BLaER1 (cell line): Measurements from ENCODE around the gene KIAA0513.
"Not testable (repeated sequence)": the region's sequence is repeated elsewhere in the genome, so short reads cannot be mapped to it uniquely, and the experiment has no call there.

ENCODE experiments used
- H3K27ac ChIP-seq: shearing (Covaris generic); formaldehyde crosslinking; 2 replicates; pipeline ENCODE4 v1.8.1; 2022
- H3K27me3 ChIP-seq: shearing (Covaris generic); formaldehyde crosslinking; 2 replicates; pipeline ENCODE4 v1.8.1; 2022
- H3K36me3 ChIP-seq: shearing (Covaris generic); formaldehyde crosslinking; 2 replicates; pipeline ENCODE4 v1.8.1; 2022
- H3K4me1 ChIP-seq: shearing (Covaris generic); formaldehyde crosslinking; 2 replicates; pipeline ENCODE4 v1.8.1; 2022
- H3K4me2 ChIP-seq: shearing (Covaris generic); formaldehyde crosslinking; 2 replicates; pipeline ENCODE4 v1.8.1; 2022
- H3K4me3 ChIP-seq: shearing (Covaris generic); formaldehyde crosslinking; 2 replicates; pipeline ENCODE4 v1.8.1; 2022
- H3K9ac ChIP-seq: shearing (Covaris generic); formaldehyde crosslinking; 2 replicates; pipeline ENCODE4 v1.8.1; 2022
- H3K9me3 ChIP-seq: shearing (Covaris generic); formaldehyde crosslinking; 2 replicates; pipeline ENCODE4 v1.8.1; 2022
- H4K20me1 ChIP-seq: shearing (Covaris generic); formaldehyde crosslinking; 2 replicates; pipeline ENCODE4 v1.8.1; 2022
- Cebpa-rat ChIP-seq: shearing (Covaris generic); IDR thresholded peaks from 2 replicates; pipeline ENCODE4 v1.8.1; 2022

The KIAA0513 gene

GRCh38 chr16:85027958-85028684 lies 526 bp downstream of the KIAA0513 start:
- Histone ChIP-seq H3K9ac (peak overlapping the region; percentile 64), H3K27me3 (peaks cover 28% of the 10 kb centered on the region), H3K27ac (no peak overlapping the region), H3K9me3 (no peaks in the 10 kb centered on the region), H3K4me3 (peak overlapping the region; percentile 68), H3K4me1 (peaks cover 43% of the 10 kb centered on the region), H3K4me2 (peak overlapping the region; percentile 89), H4K20me1 (peaks cover 19% of the 10 kb centered on the region), H3K36me3 (no peaks in the 10 kb centered on the region)
- TF ChIP-seq Cebpa-rat = no peak

- Histone ChIP-seq H3K4me1 (peaks cover 51% of the 10 kb centered on the region), H4K20me1 (peaks cover 19% of the 10 kb centered on the region), H3K4me2 (peak overlapping the region; percentile 89), H3K4me3 (peak overlapping the region; percentile 68), H3K27ac (no peak overlapping the region), H3K9ac (no peak overlapping the region), H3K36me3 (no peaks in the 10 kb centered on the region), H3K9me3 (no peaks in the 10 kb centered on the region), H3K27me3 (peaks cover 28% of the 10 kb centered on the region)
- TF ChIP-seq Cebpa-rat = no peak
Observed at GRCh38 chr16:85028685-85029407, 1.3 kb downstream of the KIAA0513 start.

- 0 out of 2 replicates have a peak overlapping the region, but pooled peaks have one; percentile 29 for H3K4me3 ChIP-seq
- no peaks in the 10 kb centered on the region for H3K36me3 ChIP-seq
- H3K9me3 ChIP-seq = no peaks in the 10 kb centered on the region
- H3K27ac ChIP-seq = no peak overlapping the region
- H3K4me2 ChIP-seq = peak overlapping the region; percentile 89
- peaks cover 19% of the 10 kb centered on the region for H4K20me1 ChIP-seq
- peaks cover 54% of the 10 kb centered on the region for H3K4me1 ChIP-seq
- H3K9ac ChIP-seq = no peak overlapping the region
- no peak for TF ChIP-seq Cebpa-rat
- peaks cover 28% of the 10 kb centered on the region for H3K27me3 ChIP-seq
Observed at GRCh38 chr16:85029408-85029784, 1.8 kb downstream of the KIAA0513 start.

- Histone ChIP-seq H3K27ac (no peak overlapping the region), H3K27me3 (peaks cover 28% of the 10 kb centered on the region), H3K9me3 (no peaks in the 10 kb centered on the region), H4K20me1 (peaks cover 19% of the 10 kb centered on the region), H3K4me2 (peak overlapping the region; percentile 89), H3K4me3 (0 out of 2 replicates have a peak overlapping the region, but pooled peaks have one; percentile 29), H3K9ac (no peak overlapping the region), H3K36me3 (no peaks in the 10 kb centered on the region), H3K4me1 (peaks cover 54% of the 10 kb centered on the region)
- TF ChIP-seq Cebpa-rat = peak; percentile 50; the same call in 1 of the 2 replicates
Observed at GRCh38 chr16:85029981-85030401, 2.4 kb downstream of the KIAA0513 start.

GRCh38 chr16:85031451-85031850 lies 3.9 kb downstream of the KIAA0513 start:
- peaks cover 49% of the 10 kb centered on the region for H3K4me1 ChIP-seq
- TF ChIP-seq Cebpa-rat = no peak
- H3K9ac ChIP-seq = no peak overlapping the region
- H3K27ac ChIP-seq = no peak overlapping the region
- peaks cover 28% of the 10 kb centered on the region for H3K27me3 ChIP-seq
- peaks cover 19% of the 10 kb centered on the region for H4K20me1 ChIP-seq
- H3K36me3 ChIP-seq = no peaks in the 10 kb centered on the region
- no peak overlapping the region for H3K4me3 ChIP-seq
- H3K4me2 ChIP-seq = no peak overlapping the region
- no peaks in the 10 kb centered on the region for H3K9me3 ChIP-seq

GRCh38 chr16:85032187-85032586 lies 4.6 kb downstream of the KIAA0513 start:
- Histone ChIP-seq H3K4me1 (peaks cover 44% of the 10 kb centered on the region), H4K20me1 (peaks cover 19% of the 10 kb centered on the region), H3K27me3 (peaks cover 28% of the 10 kb centered on the region)
- not testable (repeated sequence) for H3K9ac ChIP-seq, H3K4me3 ChIP-seq, H3K27ac ChIP-seq, H3K9me3 ChIP-seq, H3K36me3 ChIP-seq, H3K4me2 ChIP-seq

- peaks cover 39% of the 10 kb centered on the region for H3K4me1 ChIP-seq
- H3K4me3 ChIP-seq = no peak overlapping the region
- no peak overlapping the region for H3K9ac ChIP-seq
- peaks cover 25% of the 10 kb centered on the region for H3K27me3 ChIP-seq
- peaks cover 17% of the 10 kb centered on the region for H4K20me1 ChIP-seq
- H3K36me3 ChIP-seq = no peaks in the 10 kb centered on the region
- H3K9me3 ChIP-seq = no peaks in the 10 kb centered on the region
- peak overlapping the region; percentile 11; the same call in 1 of the 2 replicates for H3K4me2 ChIP-seq
- TF ChIP-seq Cebpa-rat = no peak
- no peak overlapping the region for H3K27ac ChIP-seq
Observed at GRCh38 chr16:85033171-85033570, 5.6 kb downstream of the KIAA0513 start.

GRCh38 chr16:85034591-85035433 lies 7.2 kb downstream of the KIAA0513 start:
- no peak overlapping the region for H3K4me3 ChIP-seq
- no peak overlapping the region for H3K9ac ChIP-seq
- no peak overlapping the region for H3K27ac ChIP-seq
- H3K36me3 ChIP-seq = no peaks in the 10 kb centered on the region
- no peak overlapping the region for H3K4me2 ChIP-seq
- peaks cover 22% of the 10 kb centered on the region for H3K4me1 ChIP-seq
- peaks cover 9% of the 10 kb centered on the region; the same call in 1 of the 2 replicates for H3K27me3 ChIP-seq
- no peak for TF ChIP-seq Cebpa-rat
- no peaks in the 10 kb centered on the region for H3K9me3 ChIP-seq
- 0 out of 2 replicates have a peak, but pooled peaks cover 3% of the 10 kb centered on the region for H4K20me1 ChIP-seq

- no peak for TF ChIP-seq Cebpa-rat
- Histone ChIP-seq H3K4me1 (peaks cover 14% of the 10 kb centered on the region), H3K9me3 (no peaks in the 10 kb centered on the region), H3K4me2 (no peak overlapping the region), H4K20me1 (no peaks in the 10 kb centered on the region), H3K36me3 (no peaks in the 10 kb centered on the region), H3K4me3 (no peak overlapping the region), H3K27me3 (0 out of 2 replicates have a peak, but pooled peaks cover 3% of the 10 kb centered on the region), H3K9ac (no peak overlapping the region), H3K27ac (no peak overlapping the region)
Observed at GRCh38 chr16:85036236-85037049, 8.8 kb downstream of the KIAA0513 start.
